ENCODE measurements around the gene OSBPL2. TPM values are rescaled to one million over a fixed set of nuclear protein-coding genes. Genes with fewer than 3 reads are reported as not detected.

OSBPL2 gene
- total RNA-seq, 1 donor from 2014 or later: 51.3 TPM

DNA sequence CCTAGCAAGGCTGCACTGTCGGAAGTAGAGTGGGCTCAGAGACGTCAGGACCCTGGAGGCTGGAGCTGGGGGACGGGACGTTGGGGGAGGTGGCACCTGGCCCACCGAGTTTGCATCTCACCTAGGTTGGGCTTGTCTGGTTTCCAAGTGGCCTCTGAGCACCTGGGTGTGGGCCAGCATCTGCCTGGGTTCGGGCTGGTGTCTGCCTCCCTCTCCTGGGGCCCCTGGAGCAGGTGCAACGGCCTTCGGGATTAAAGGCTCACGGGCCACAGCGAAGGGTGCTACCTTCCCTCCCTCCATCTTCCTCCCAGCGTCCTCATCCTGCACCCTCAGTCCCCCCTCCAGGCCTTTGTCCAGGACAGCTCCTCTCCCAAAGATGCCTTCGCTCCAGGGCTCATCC lies 24.3 kb upstream of the OSBPL2 start:
- Histone ChIP-seq H3K36me3 (no peaks in the 10 kb centered on the region), H3K27ac (no peak overlapping the region), H3K4me1 (peaks cover 4% of the 10 kb centered on the region), H3K27me3 (peaks cover 2% of the 10 kb centered on the region), H3K4me3 (no peak overlapping the region), H3K9me3 (no peaks in the 10 kb centered on the region)
- TF ChIP-seq POLR2A (IDR thresholded peaks at IDR 0.05): no peak
- no peak for TF ChIP-seq POLR2AphosphoS5 (IDR thresholded peaks at IDR 0.05; ENCODE audit: insufficient read depth in 1 of 2, low read depth in 1 of 2)
- TF ChIP-seq, protein P1, sequence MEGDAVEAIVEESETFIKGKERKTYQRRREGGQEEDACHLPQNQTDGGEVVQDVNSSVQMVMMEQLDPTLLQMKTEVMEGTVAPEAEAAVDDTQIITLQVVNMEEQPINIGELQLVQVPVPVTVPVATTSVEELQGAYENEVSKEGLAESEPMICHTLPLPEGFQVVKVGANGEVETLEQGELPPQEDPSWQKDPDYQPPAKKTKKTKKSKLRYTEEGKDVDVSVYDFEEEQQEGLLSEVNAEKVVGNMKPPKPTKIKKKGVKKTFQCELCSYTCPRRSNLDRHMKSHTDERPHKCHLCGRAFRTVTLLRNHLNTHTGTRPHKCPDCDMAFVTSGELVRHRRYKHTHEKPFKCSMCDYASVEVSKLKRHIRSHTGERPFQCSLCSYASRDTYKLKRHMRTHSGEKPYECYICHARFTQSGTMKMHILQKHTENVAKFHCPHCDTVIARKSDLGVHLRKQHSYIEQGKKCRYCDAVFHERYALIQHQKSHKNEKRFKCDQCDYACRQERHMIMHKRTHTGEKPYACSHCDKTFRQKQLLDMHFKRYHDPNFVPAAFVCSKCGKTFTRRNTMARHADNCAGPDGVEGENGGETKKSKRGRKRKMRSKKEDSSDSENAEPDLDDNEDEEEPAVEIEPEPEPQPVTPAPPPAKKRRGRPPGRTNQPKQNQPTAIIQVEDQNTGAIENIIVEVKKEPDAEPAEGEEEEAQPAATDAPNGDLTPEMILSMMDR (IDR thresholded peaks at IDR 0.05): no peak
- intact Hi-C loops (cut with DNase I): no loop called here
- no peak for DNase-seq (ENCODE audit: extremely low spot score in 2 of 2)

GRCh38 chr20:62215020-62215990 lies 23.0 kb upstream of the OSBPL2 start:
- Histone ChIP-seq H3K27me3 (peaks cover 5% of the 10 kb centered on the region), H3K4me1 (peaks cover 10% of the 10 kb centered on the region)
- TF ChIP-seq POLR2AphosphoS5 (IDR thresholded peaks at IDR 0.05; ENCODE audit: insufficient read depth in 1 of 2, low read depth in 1 of 2): no peak
- no peak for TF ChIP-seq POLR2A (IDR thresholded peaks at IDR 0.05)
- TF ChIP-seq, protein P1 (IDR thresholded peaks at IDR 0.05): no peak

DNA sequence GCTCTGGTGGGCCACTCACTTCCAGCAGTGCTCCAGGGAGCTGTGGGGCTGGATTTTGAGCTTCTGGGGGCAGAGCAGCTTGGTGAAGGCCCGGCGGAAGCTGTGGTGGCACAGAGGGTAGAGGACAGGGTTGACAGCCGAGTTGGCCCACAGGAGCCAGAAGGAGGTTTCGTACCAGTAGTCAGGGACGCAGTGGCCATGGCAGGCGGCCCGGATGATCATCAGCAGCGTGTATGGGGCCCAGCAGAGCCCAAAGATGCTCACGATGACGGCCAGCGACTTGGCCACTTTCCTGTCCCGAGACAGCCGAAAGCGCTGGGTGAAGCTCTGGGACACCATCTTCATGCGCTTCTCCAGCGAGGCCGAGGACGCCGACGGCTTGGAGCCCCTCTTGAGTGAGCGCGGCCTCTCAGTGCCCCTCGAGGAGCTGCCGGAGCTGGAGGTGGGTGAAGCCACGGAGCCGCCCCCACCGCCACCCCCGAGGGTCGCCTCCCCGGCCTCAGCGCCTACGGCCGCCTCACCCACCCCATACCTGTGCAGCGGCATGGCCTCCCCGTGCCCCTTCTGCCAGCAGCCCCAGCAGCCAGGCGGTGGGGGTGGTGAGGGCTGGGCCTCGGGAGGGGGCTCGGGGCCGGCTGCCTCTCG lies 22.2 kb upstream of the OSBPL2 start:
- Histone ChIP-seq H3K27ac (no peak overlapping the region), H3K4me3 (no peak overlapping the region), H3K27me3 (peaks cover 5% of the 10 kb centered on the region), H3K9me3 (no peaks in the 10 kb centered on the region), H3K4me1 (peaks cover 18% of the 10 kb centered on the region), H3K36me3 (no peaks in the 10 kb centered on the region)
- intact Hi-C loops (cut with DNase I): no loop called here
- DNase-seq (ENCODE audit: extremely low spot score in 2 of 2): no peak
- TF ChIP-seq, protein P1 (IDR thresholded peaks at IDR 0.05): no peak
- TF ChIP-seq POLR2A (IDR thresholded peaks at IDR 0.05) (no peak), POLR2AphosphoS5 (IDR thresholded peaks at IDR 0.05; ENCODE audit: insufficient read depth in 1 of 2, low read depth in 1 of 2) (no peak)

More at GRCh38 chr20:62215020-62215990, 23.0 kb upstream of the OSBPL2 start:
- intact Hi-C loops (cut with DNase I): no loop called here
- Histone ChIP-seq H3K4me3 (no peak overlapping the region), H3K27ac (no peak overlapping the region), H3K36me3 (no peaks in the 10 kb centered on the region), H3K9me3 (no peaks in the 10 kb centered on the region)
- DNase-seq (ENCODE audit: extremely low spot score in 2 of 2): no peak

DNA sequence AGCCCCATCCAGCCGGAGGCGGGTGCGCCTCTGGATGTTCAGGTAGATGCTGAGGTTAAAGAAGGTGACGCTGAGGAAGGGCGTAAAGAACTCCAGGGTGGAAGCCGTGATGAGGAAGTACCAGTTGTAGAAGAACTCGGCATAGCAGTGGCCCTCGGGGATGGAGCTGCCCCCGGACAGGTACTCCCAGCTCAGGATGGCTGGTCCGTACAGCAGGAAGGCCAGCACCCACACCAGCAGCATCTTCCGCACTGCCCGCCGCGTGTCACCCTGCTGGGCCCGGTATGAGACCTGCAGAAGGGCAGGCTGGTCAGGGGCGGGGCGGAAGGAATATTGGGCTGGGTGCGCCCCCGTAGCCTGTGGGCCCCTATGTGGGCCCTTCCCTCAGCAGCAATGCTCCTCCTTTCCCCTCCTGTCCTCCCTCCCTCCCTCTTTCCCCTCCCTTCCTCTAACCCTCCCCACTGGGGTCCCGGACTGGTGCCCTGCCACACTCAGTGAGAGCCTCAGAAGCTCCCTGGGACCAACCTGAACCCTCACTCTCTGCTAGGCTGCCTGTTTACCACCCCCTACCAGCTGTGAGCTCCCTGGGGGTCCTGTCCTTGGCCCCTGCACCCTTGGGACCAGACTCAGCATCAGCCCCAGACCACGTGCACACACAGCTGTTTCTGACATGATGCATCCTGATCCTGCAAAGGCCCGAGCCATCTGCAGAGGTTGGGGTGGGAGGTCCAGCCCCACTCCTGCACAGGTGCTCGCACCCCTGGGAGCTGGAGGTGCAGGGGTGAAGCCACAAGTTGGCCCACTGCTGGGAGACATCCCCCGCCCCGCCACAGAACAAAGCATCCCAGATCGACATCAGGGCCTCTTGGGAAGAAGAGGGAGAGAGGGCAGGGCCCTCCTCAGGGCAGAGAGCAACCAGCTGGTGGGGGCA lies 21.4 kb upstream of the OSBPL2 start:
- Histone ChIP-seq H3K27me3 (peaks cover 8% of the 10 kb centered on the region), H3K36me3 (no peaks in the 10 kb centered on the region), H3K9me3 (no peaks in the 10 kb centered on the region), H3K4me3 (no peak overlapping the region), H3K27ac (no peak overlapping the region), H3K4me1 (peaks cover 22% of the 10 kb centered on the region)
- intact Hi-C loops (cut with DNase I): no loop called here
- DNase-seq (ENCODE audit: extremely low spot score in 2 of 2): no peak
- TF ChIP-seq, protein P1 (IDR thresholded peaks at IDR 0.05): no peak
- TF ChIP-seq POLR2A (IDR thresholded peaks at IDR 0.05) (no peak), POLR2AphosphoS5 (IDR thresholded peaks at IDR 0.05; ENCODE audit: insufficient read depth in 1 of 2, low read depth in 1 of 2) (no peak)

Data from vagina (tissue), 2 donors.